Heart left ventricle (tissue), 13 donors: ENCODE results near the gene TNFAIP3.

Source experiments
- CTCF ChIP-seq, 12 donors: fragments of 200-600 bp; sonication (generic) in 4 of 12; IDR thresholded peaks; one replicate each; pipeline versions ENCODE4 v1.5.0 to v1.8.0; 2018 to 2022; ENCODE audit warnings: antibody characterized with exemption in 12 of 12, mild to moderate bottlenecking in 5 of 12
- POLR2A ChIP-seq, 2 donors: fragments of 450-650 bp; IDR thresholded peaks; one replicate each; pipeline ENCODE4 v1.6.1; 2017; ENCODE audit warnings: antibody characterized with exemption in 2 of 2, mild to moderate bottlenecking in 2 of 2, moderate library complexity in 2 of 2
- donor health status: ischemic (EF 13 %, LVEDD 7.1; RV severe dilation, severe dysfunction).
- donor health status: DM: no; HTN: yes; CAD: no.
- donor health status: DM: no; HTN: no; CAD: no.
- donor health status: ischemic (EF 25% LVEDD 6.9; RV normal size, moderate dysfunction).
- donor health status: ischemic (EF 25% LVEDD 5.7; RV mildly dilated, moderate dysfunction).
- donor health status: ischemic (EF 35%, LVEDD 5.7; RV mildly dilated, moderate dysfunction).
- donor health status: nonischemic (EF 11% LVEDD 7.7; RV severe dilation, severe dysfunction).
- donor health status: DM: yes; HTN: yes; CAD: no.
- donor health status: PGD.
- donor health status: ischemic (EF 29% LVEDD 5.4; RV normal size, mild dysfunction).
- donor health status: nonischemic (EF 23%, LVEDD 6.1; RV moderate dilation, normal function).

- TF ChIP-seq CTCF (IDR thresholded peaks at IDR 0.05) (no peak), POLR2A (IDR thresholded peaks at IDR 0.05) (no peak)
Measured at GRCh38 chr6:137892271-137892708, 25.2 kb downstream of the TNFAIP3 start.
